OCI-M1 (cell line): ENCODE measurements around the gene EFCAB14.
"Not testable (repeated sequence)": the region's sequence is repeated elsewhere in the genome, so short reads cannot be mapped to it uniquely, and the experiment has no call there.

Source experiments
- DNase-seq: peaks from one replicate; lab custom pipeline; 2025; lab: John Stamatoyannopoulos, UW

The EFCAB14 gene

DNA sequence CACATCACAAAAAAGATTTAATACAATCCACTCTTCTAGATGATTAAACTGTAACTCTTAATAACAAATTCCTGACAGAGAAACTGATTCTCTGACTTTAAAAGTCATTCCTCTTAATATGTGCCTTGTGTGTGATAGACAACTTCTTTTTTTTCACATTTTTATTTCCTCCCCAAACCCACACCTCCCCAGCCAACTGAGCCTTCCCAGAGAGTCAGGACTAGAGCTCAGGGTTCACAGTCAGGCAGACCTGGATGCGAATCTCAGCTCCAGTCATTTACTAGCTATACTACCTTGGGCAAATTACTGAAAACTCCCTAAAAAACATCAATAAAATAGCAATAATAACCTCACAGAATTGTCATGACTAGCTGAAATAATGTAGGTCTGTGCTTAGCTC, 64.9 kb downstream of the EFCAB14 start:
- DNase-seq, result no peak

DNA sequence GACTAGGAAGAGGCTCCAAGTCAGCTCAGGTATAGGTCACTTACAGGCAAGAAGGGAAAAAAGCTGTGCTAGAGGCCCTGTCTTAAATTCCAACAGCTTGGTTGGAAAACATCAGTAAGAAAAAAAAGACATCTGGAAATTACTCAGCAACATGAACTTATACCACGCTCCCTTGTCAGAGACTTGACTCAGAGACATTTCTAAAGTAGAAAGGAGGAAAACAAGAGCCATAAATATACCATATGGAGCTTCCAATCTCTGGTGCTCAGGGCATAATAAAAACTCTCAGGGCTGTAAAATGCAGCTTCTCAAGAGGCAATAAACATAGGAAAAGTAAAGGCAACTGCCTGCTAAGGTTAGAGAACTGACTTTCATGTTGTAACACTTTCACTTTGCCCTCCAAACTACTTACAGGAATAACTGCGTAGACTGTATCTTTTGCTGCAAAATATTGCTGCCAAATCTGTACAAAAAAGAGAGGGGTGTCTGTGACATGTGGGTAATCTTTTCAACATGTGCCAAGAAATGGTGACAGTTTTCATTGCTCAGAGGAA, 65.4 kb downstream of the EFCAB14 start:
- no peak for DNase-seq

- no peak for DNase-seq
These were observed 66.4 kb downstream of the EFCAB14 start for GRCh38 chr1:46652321-46653100.

DNA sequence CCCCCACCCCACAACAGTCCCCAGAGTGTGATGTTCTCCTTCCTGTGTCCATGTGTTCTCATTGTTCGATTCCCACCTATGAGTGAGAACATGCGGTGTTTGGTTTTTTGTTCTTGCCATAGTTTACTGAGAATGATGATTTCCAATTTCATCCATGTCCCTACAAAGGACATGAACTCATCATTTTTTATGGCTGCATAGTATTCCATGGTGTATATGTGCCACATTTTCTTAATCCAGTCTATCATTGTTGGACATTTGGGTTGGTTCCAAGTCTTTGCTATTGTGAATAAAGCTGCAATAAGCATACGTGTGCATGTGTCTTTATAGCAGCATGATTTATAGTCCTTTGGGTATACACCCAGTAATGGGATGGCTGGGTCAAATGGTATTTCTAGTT, 67.8 kb downstream of the EFCAB14 start:
- not testable (repeated sequence) for DNase-seq

DNA sequence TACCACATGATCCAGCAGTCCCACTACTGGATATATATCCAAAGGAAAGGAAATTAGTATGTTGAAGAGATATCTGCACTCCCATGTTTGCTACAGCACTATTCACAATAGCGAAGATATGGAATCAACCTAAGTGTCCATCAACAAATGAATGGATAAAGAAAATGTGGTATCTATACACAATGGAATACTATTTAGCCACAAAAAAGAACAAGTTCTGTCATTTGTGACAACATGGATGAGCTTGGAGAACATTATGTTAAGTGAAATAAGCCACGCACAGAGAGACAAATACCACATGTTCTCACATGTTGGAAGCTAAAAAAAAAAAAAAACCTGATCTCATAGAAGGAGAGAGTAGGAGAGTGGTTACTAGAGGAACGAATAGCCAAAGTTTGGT, 68.4 kb downstream of the EFCAB14 start:
- DNase-seq, result no peak

- no peak for DNase-seq
These were observed 69.2 kb downstream of the EFCAB14 start for GRCh38 chr1:46649764-46650163.

- DNase-seq, result no peak
These were observed 71.3 kb downstream of the EFCAB14 start for GRCh38 chr1:46647611-46648010.

DNA sequence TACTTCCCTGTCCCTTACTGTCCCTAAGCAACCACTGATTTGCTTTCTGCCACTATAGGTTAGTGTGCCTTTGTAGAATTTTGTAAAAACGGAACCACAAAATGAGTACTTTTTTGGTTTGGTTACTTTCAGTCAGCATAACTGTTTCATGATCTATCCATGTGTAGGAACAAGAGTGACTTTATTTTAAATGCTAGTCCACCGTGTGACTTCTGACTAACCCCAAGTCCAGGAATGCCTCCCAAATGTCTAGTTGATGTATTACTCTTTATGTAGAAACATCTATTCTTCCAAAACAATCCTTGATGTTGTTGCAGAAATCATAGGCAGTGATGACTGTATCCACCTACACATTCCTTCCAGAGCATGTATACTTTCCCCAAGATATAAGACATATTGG, 72.1 kb downstream of the EFCAB14 start:
- no peak for DNase-seq

- DNase-seq, result no peak
These were observed 72.6 kb downstream of the EFCAB14 start for GRCh38 chr1:46646331-46646730.

DNA sequence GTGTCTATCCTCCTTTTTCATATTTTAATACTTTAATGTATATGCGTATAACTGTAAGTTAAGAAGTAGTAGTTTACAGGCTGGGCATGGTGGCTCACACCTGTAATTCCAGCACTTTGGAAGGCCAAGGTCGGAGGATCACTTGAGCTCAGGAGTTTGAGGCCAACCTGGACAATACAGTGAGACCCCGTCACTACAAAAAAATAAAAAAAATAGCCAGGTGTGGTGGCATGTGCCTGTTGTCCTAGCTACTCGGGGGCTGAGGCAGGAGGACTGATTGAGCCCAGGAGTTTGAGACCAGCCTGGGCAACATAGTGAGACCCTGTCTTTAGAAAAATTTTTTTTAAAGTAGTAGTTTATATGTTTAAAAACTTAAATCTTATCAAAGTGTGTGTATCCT, 73.1 kb downstream of the EFCAB14 start:
- DNase-seq, result no peak

DNA sequence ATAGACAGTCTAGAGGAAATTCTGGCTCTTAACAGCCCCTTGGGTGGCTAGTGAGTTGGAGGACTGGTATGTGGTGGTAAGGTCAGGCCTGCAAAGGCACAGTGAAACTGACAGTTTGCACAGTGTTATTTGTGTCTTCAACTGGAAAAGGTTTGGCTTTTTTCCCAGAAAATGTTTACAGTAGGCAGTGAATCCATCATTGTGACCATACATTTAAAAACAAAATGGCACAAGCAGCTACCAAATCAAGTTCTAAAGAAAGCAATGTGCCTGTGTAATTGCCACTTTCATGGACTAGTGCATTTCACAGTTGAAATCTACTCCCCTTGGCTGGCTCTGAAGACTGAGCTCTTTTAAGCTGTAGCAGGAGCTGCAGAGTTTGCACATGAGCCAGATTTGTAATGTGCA, 75.5 kb downstream of the EFCAB14 start:
- no peak for DNase-seq

- DNase-seq, result peak; percentile 72
These were observed 76.7 kb downstream of the EFCAB14 start for GRCh38 chr1:46642115-46642680.

- DNase-seq, result no peak
These were observed 79.4 kb downstream of the EFCAB14 start for GRCh38 chr1:46639547-46639946.

GRCh38 chr1:46638921-46639320, 80.0 kb downstream of the EFCAB14 start:
- DNase-seq, result no peak

GRCh38 chr1:46637444-46638083, 81.3 kb downstream of the EFCAB14 start:
- DNase-seq, result no peak

GRCh38 chr1:46635205-46635604, 83.7 kb downstream of the EFCAB14 start:
- DNase-seq, result no peak

- DNase-seq, result no peak
These were observed 88.2 kb downstream of the EFCAB14 start for GRCh38 chr1:46630719-46631118.
